Panc1 (cell line): ENCODE data around the gene LRRIQ1. TPM values are rescaled to one million over a fixed set of nuclear protein-coding genes. Genes with fewer than 3 reads are reported as not detected.

Source experiments
- ATAC-seq: fragments of 200-7000 bp; cut with Tn5 transposase; 2 replicates; pipeline ENCODE4 v1.9.1; 2020; ENCODE audit warnings: mild to moderate bottlenecking, moderate library complexity
- BruUV-seq: library from RNA; stranded (reverse); fragments of 400-500 nt; replicated peaks from 2 replicates; lab custom pipeline; 2021; lab: Mats Ljungman, UMichigan
- CTCF ChIA-PET: fragments of 300-600 bp; sonication (Branson Sonifier 250); formaldehyde crosslinking; loops from one replicate; lab custom pipeline; 2022; ENCODE audit warnings: antibody characterized with exemption; lab: Charles Lee
- POLR2A ChIA-PET: fragments of 300-600 bp; sonication (Branson Sonifier 250); formaldehyde crosslinking; loops from one replicate; lab custom pipeline; 2022; ENCODE audit warnings: antibody characterized with exemption; lab: Charles Lee
- DNase-seq: peaks from one replicate; pipeline ENCODE4 v3.0.0-alpha.2; 2010; ENCODE audit warnings: low read depth, low spot score
- H3K27ac ChIP-seq: 2 replicates; pipeline ENCODE4 v1.5.1; 2011; ENCODE audit warnings: mild to moderate bottlenecking, low read length, inconsistent platforms
- H3K27me3 ChIP-seq: fragments of 200-500 bp; sonication (Bioruptor generic); 2 replicates; pipeline ENCODE4 v1.6.0; 2014; ENCODE audit warnings: low read length, inconsistent platforms; ENCODE audit not compliant: control insufficient read depth, insufficient read depth
- H3K36me3 ChIP-seq: fragments of 200-500 bp; sonication (Bioruptor generic); 2 replicates; pipeline ENCODE4 v1.5.1; 2014; ENCODE audit warnings: inconsistent platforms, mild to moderate bottlenecking, low read length, moderate library complexity; ENCODE audit not compliant: control insufficient read depth, insufficient read depth
- H3K4me1 ChIP-seq: 2 replicates; pipeline ENCODE4 v1.5.1; 2011; ENCODE audit warnings: inconsistent platforms, mild to moderate bottlenecking, low read length, moderate library complexity; ENCODE audit not compliant: control insufficient read depth, insufficient read depth
- H3K4me3 ChIP-seq, 2 experiments: 2 replicates each; pipeline ENCODE4 v1.5.1; 2011 to 2012; ENCODE audit warnings: low read depth in 2 of 2, low read length in 2 of 2, mild to moderate bottlenecking in 2 of 2, inconsistent platforms in 1 of 2, moderate library complexity in 1 of 2
- H3K9me3 ChIP-seq: fragments of 200-500 bp; sonication (Bioruptor generic); 2 replicates; pipeline ENCODE4 v1.5.1; 2014; ENCODE audit warnings: low read depth, mild to moderate bottlenecking, inconsistent platforms, low read length, moderate library complexity; ENCODE audit not compliant: control insufficient read depth, insufficient read depth
- CTCF ChIP-seq: fragments of 450-650 bp; IDR thresholded peaks from 2 replicates; pipeline ENCODE4 v1.5.1; 2017; ENCODE audit warnings: mild to moderate bottlenecking
- POLR2AphosphoS5 ChIP-seq: IDR thresholded peaks from 2 replicates; pipeline ENCODE4 v1.6.1; 2012; ENCODE audit warnings: mild to moderate bottlenecking, low read depth, low read length, moderate library complexity
- SIN3A ChIP-seq: IDR thresholded peaks from 2 replicates; pipeline ENCODE4 v1.6.1; 2012; ENCODE audit warnings: low read depth, mild to moderate bottlenecking, low read length, moderate library complexity, borderline replicate concordance; ENCODE audit not compliant: insufficient read depth
- TCF7L2 ChIP-seq: IDR thresholded peaks from 2 replicates; pipeline ENCODE4 v1.6.1; 2011; ENCODE audit warnings: mild to moderate bottlenecking, low read depth, low read length, inconsistent platforms
- in situ Hi-C: cut with HindIII; loops from 2 replicates; pipeline ENCODE4 v1.10.0; 2016; ENCODE audit warnings: low sequenced_read_pairs, low pct_unique_long_range_greater_than_20kb
- intact Hi-C: fragments of 100-400 bp; cut with micrococcal nuclease; formaldehyde crosslinking; loops from one replicate; pipeline ENCODE4 v1.10.0; 2022; ENCODE audit not compliant: unreplicated experiment
- total RNA-seq: library from RNA; stranded (reverse); gene quantifications from one replicate; pipeline ENCODE4 v1.2.1, GENCODE V29; 2021; ENCODE audit not compliant: unreplicated experiment
- TF ChIP-seq, protein P1 (sequence below), 2 experiments: IDR thresholded peaks; 2 replicates each; pipeline ENCODE4 v1.6.1; 2011 to 2012; ENCODE audit warnings: low read depth in 2 of 2, control low read depth in 1 of 2, low read length in 1 of 2, mild to moderate bottlenecking in 1 of 2, moderate library complexity in 1 of 2; ENCODE audit not compliant: insufficient read depth in 1 of 2

Gene LRRIQ1
- total RNA-seq, 1 experiment from 2014 or later, result 0.15 TPM

GRCh38 chr12:85076688-85077430 lies 40.7 kb downstream of the LRRIQ1 start:
- DNase-seq, result peak; percentile 48
- BruUV-seq, result no TSS peak
- H3K27me3 ChIP-seq, result no peaks in the 10 kb centered on the region
- POLR2A ChIA-PET, result no interaction called here
- H3K9me3 ChIP-seq, result no peaks in the 10 kb centered on the region
- intact Hi-C loops, result loop anchor here (5.0 kb wide), 1 partner anchor 365 kb away; no protein-coding TSS in a partner anchor
- H3K4me3 ChIP-seq, result no peak overlapping the region
- in situ Hi-C loops, result no loop called here
- no peaks in the 10 kb centered on the region for H3K36me3 ChIP-seq
- CTCF ChIA-PET, result interaction anchor here (0.6 to 1.1 kb wide), 3 partner anchors 78 to 1818 kb away, joined by 4 to 6 read pairs (median 5); no protein-coding TSS in a partner anchor
- TF ChIP-seq, protein P1, sequence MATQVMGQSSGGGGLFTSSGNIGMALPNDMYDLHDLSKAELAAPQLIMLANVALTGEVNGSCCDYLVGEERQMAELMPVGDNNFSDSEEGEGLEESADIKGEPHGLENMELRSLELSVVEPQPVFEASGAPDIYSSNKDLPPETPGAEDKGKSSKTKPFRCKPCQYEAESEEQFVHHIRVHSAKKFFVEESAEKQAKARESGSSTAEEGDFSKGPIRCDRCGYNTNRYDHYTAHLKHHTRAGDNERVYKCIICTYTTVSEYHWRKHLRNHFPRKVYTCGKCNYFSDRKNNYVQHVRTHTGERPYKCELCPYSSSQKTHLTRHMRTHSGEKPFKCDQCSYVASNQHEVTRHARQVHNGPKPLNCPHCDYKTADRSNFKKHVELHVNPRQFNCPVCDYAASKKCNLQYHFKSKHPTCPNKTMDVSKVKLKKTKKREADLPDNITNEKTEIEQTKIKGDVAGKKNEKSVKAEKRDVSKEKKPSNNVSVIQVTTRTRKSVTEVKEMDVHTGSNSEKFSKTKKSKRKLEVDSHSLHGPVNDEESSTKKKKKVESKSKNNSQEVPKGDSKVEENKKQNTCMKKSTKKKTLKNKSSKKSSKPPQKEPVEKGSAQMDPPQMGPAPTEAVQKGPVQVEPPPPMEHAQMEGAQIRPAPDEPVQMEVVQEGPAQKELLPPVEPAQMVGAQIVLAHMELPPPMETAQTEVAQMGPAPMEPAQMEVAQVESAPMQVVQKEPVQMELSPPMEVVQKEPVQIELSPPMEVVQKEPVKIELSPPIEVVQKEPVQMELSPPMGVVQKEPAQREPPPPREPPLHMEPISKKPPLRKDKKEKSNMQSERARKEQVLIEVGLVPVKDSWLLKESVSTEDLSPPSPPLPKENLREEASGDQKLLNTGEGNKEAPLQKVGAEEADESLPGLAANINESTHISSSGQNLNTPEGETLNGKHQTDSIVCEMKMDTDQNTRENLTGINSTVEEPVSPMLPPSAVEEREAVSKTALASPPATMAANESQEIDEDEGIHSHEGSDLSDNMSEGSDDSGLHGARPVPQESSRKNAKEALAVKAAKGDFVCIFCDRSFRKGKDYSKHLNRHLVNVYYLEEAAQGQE (IDR thresholded peaks at IDR 0.05; ENCODE audit: insufficient read depth in 1 of 2, low read depth in 2 of 2, low read length in 1 of 2), result no peak
- TF ChIP-seq CTCF, result peak; percentile 68; the same call in 1 of the 2 replicates
- no peak for TF ChIP-seq SIN3A
- peak; percentile 88 for ATAC-seq
- no peaks in the 10 kb centered on the region for H3K4me1 ChIP-seq
- no peak overlapping the region for H3K27ac ChIP-seq

DNA sequence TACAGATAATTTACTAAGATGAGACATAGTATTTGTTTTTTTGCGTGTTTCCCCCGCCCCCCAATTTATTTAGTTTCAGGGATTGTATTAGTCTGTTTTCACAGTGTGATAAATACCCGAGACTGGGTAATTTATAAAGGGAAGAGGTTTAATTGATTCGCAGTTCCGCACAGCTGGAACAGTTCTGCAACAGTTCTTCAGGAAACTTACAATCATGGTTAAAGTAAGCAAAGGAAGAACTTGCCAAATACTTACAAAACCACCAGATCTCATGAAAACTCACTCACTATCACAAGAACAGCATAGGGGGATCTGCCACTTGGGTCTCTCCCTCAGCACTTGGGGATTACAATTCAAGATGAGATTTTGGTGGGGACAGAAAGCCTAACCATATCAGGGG lies 48.9 kb downstream of the LRRIQ1 start:
- DNase-seq, result no peak
- Histone ChIP-seq H3K9me3 (no peaks in the 10 kb centered on the region), H3K27ac (no peak overlapping the region), H3K27me3 (no peaks in the 10 kb centered on the region), H3K4me3 (no peak overlapping the region), H3K36me3 (no peaks in the 10 kb centered on the region), H3K4me1 (no peaks in the 10 kb centered on the region)
- intact Hi-C loops (no loop called here), in situ Hi-C loops (no loop called here)
- BruUV-seq, result no TSS peak
- TF ChIP-seq SIN3A (no peak), CTCF (no peak), TCF7L2 (no peak), POLR2AphosphoS5 (no peak)
- TF ChIP-seq, protein P1 (IDR thresholded peaks at IDR 0.05; ENCODE audit: insufficient read depth in 1 of 2, low read depth in 2 of 2, low read length in 1 of 2), result no peak
- ChIA-PET CTCF (no interaction called here), POLR2A (no interaction called here)
- no peak for ATAC-seq
